ENCODE results near the gene QPCT.
"Not testable (repeated sequence)": the region's sequence is repeated elsewhere in the genome, so short reads cannot be mapped to it uniquely, and the experiment has no call there.

Gene QPCT

DNA sequence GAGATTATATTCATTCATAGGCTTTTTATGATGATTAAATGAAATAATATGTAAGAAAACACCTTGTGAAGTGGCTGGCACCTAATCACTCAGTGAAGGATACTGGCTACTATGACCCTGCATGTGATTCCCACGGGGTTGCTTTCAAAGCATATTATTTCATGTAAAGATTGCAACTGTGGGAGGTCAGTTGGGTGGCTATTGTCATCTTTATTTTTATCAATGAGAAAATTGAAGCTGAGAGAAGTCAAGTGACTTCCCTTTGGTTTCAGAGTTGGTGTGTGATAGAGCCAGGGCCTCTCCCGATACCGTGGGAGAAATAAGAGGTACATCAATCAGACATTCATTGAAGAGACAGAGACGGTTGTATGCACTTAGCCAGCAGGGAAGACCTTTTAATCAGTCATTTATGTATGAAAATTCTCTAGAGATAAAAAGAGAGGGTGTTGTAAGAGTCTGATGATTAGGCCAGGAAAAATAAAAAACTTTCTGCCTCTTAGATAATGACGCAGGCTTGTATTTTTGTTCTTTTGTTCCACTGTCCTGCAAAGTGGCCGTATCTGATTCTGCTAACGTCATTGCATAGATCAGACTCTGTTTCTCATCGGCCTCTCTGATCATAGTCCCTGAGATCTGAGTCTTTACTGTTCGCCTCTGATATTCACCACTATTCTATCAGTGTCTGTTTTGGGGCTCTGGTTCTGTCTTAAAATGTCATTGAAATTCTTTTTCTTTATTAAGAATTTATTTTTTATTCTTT lies 50.5 kb downstream of the QPCT start:
- no peak for DNase-seq

DNA sequence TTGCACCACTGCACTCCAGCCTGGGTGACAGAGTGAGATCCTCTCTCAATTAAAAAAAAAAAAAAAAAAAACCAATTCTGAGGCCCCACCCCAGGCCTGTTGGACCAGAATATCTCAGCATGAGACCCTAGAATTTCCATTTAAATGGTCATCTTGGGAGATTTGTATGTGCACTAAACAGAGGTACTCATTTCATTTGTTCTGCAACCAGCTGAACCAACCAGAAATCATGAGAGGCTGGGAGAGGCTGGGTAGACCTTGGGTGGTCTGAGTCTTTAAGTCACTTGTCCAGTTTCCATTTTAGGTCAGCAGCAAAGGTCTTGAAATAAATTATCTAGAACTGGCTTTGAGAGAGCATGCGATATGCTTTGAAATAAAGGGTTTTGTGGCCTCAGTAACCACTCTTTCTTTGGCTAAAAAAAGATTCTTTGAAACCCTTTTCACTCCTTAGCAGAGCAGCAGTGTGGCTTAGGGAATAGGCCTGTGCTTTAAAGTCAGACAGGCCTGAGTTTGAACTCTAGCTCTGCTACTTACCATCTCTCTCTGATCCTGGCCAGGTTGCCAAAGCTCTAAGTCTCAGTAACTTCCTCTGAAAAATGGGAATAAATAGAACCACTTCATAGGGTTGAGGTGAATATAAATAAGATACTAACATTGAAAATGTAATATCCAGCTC lies 52.6 kb downstream of the QPCT start:
- DNase-seq, result no peak

DNA sequence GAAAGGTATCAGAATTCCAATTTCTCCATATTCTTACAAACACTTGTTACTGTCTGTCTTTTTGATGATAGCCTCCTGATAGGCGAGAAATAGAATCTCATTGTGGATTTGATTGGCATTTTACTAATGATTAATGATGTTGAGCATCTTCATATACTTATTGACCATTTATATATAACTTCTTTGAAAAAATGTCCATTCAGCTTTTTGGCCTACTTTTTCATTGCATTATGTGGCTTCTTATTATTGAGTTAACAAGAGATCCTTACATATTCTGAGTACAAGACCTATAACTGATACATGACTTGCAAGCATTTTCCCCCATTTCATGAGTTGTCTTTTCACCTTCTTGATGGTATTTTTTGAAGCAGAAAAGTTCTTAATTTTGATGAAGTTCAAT lies 54.6 kb downstream of the QPCT start:
- DNase-seq, result no peak

DNA sequence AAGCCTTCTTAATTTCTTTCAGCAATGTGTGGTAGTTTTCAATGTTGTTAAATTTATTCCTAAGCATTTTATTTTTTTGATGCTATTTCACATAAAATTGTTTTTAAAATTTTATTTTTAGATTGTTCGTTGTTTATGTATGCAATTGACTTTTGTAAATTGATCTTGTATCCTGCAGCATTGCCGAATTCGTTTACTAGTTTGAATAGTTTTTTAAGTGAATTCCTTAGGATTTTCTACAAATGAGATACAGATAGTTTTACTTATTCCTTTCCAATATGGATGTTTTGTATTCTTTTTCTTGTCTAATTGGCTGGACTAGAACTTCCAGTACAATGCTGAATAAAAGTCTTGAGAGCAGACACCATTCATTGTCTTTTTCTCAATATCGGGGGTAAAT lies 55.6 kb downstream of the QPCT start:
- no peak for DNase-seq

DNA sequence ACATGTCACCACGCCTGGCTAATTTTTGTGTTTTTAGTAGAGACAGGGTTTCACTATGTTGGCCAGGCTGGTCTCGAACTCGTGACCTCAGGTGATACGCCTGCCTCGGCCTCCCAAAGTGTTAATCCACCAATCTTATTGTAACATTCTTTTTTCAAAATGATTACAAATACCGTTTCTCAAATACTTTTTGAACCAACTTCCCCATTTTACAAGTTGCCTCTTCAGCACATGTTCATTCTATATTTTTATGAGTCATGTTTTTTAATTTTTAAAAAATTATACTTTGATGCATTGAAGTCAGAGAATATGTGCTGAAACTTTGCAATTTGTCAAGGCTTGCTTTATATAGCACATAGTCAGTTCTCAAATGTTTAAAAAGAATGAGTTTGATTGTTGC lies 58.2 kb downstream of the QPCT start:
- DNase-seq, result no peak

DNA sequence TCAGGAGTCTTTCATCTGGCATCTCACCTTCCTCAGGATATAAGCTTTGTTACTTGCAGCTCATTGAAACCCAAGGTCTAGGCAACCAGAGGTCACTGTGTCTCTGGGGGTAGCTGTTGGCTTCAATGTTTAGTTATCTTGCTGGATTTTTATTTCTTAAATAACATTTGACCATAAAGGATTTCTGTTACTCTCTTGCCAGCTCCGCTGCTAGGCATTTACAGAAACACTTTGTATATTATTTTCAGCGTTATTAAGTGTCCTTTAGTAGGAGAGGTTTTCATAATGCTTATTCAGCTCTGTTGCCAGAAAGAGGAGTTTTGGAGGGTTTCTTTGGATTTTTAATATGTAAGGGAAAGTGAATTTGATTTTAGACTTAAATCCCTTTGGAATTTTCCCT lies 61.4 kb downstream of the QPCT start:
- no peak for DNase-seq

DNA sequence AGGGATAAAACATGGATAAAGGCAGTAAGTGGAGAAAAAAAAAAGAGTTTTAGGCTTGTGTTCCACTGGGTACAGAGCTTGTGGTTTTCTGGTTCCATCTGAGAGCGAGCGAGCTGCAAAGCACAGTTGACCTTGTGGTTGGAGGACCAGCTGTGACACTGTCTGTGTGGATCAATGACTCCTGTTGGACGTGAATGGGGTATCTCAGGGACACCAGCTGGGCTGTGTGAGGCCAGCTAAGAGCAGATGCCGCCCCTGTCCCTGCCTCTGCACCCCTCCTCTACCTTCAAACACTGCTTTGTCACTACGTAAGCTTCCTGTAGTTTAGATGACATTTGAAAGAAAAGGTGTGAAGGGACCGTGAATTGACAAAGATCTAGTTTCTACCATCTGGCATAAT lies 67.8 kb downstream of the QPCT start:
- DNase-seq, result no peak

DNA sequence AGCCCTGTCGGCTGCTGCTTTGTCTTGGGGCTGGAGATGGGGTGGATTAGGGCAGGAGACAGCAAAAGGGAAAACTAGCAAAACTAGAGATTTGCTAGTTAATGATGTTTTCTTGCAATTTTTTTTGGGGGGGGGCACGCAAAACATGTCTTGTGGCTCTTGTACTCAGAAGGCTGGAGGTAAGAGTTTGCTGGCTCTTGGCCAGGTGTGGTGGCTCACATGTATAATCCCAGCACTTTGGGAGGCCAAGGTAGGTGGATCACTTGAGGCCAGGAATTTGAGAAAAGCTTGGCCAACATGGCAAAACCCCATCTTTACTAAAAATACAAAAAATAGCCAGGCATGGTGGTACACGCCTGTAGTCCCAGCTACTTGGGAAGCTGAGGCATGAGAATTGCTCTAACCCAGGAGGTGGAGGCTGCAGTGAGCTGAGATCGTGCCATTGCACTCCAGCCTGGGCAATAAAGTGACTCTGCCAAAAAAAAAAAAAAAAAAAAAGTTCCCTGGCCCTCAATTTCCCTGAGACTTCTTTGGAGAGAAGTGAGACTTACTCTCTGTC lies 69.6 kb downstream of the QPCT start:
- DNase-seq, result not testable (repeated sequence)

DNA sequence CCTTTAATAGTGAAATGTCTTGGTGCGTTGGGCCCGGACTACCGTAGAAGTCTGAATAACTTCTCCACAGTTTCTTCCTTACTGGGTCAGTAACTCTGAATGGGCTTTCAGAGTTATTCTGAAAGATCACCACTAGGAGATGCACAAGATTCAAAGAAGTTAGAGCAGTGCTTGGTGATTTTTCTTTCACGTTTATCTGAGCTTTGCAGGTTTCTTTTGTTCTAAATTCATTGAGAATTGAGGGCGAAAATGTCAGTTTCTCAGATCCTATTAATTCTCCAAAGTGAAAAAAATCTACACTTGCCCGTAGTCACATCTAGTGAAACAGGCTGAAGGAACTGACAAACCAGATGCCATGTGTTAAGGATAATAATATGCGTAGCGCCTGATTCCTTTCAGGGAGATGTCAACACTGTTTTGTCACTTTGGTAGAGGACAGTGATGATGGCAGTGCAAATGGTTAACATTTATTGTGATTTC lies 70.1 kb downstream of the QPCT start:
- peak; percentile 81 for DNase-seq

DNA sequence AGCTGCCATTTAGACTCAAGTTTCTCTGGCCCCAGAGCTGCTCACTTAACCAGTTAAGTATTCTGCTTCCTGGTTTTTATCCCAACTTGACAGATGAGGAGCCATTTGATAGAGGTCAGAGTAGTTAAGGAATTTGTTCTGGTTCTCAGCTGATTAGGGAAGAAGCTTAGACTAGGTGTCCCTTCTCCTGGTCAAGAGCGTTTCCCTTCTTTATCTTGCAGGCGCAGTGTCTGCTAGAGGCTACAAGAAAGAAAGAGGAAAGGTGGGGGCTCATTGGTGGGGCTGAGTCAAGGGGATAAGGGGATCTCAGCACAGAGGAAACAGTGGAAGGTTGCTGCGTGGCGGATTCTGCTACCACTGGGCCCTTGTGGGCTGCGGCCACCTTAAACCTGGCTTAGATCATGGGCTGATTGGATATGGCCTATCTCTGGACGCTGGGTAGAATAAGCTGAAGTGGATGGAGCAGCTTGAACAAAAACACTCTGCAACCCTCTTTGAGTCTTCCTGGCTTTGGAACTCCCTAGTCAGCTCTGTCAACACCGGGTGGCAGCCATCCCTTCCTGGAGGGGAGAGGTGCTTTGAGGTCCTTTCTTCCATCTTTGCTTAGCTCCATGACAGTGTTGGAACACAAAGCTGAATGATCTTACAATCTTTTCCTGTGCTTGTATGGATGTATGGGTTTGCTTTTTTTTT lies 70.8 kb downstream of the QPCT start:
- DNase-seq, result peak; percentile 70

DNA sequence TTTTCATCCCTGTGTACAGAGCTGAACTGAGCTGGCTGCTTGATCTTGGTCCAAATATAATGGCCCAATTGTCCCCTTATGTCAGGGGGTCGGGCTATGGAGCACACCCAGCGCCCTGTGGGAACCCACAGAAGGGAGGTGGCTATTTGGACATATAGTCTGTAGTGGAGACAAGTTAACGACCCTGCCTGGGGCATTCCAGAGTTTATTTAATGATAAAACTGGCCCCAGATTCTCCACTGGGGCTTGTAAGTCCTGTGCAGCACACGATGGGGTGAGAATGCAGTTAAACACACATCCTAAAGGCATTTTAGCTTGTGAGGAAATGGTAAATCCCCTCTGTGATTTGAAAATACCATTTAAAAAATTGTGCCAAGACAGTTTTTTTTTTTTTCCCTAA lies 72.9 kb downstream of the QPCT start:
- peak; percentile 82 for DNase-seq

DNA sequence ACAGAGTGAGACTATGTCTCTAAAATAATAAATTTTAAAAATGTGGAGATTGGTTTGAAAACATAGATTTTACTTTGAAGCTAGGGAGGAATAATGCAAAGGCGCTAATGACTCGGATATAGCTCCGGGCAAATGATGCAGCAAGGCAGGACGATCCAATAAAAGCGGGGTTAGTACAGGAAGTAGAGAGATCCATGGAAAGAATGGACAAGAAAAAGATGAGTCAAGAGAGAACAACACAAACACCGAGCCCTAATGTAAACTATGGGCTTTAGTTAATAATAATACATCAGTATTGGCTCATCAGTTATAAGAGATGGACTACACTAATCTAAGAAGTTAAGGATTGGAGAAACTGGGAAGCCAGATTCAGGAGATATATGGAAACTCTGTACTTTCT lies 74.5 kb downstream of the QPCT start:
- DNase-seq, result no peak

DNA sequence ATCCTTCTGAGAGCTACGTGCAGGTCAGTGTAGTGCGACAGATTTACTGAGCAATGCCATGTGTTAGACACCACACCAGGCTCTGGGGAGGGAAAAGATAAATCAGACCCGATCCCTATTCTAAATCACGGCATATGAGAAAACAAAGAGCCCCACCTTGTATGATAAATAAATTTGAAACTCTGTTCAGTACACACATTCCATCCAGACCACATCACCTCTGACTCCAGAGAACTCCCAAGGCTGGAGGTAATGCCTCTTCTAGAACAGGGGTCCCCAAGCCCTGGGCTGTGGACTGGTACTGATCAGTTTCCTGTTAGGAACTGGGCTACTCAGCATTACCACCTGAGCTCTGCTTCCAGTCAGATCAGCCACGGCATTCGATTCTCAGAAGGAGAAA lies 77.3 kb downstream of the QPCT start:
- DNase-seq, result no peak

DNA sequence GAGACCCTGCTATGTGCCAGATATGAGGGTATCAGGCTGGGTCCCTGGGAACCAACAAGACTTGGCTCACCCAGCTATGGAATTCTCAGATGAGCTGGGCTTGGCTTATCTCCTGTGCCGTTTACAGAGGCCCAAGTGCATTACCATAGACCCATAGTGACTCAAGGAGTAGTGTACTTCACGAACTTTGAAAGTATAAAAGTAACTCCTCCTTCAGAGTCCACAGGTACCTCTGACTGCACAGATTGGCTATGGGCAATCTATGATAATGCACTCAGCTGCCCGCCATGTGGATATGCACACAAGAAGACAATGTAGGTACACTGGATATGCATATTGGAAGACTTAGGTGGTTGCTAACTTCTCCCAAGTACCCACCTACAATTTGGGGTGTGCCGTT lies 78.4 kb downstream of the QPCT start:
- DNase-seq, result no peak

Measured in fibroblast of upper back skin (primary cell).